Measurements from ENCODE around the gene PDIK1L.
A peak's percentile ranks its signal among the peaks of the same experiment; 100 is the strongest.

Gene PDIK1L

DNA sequence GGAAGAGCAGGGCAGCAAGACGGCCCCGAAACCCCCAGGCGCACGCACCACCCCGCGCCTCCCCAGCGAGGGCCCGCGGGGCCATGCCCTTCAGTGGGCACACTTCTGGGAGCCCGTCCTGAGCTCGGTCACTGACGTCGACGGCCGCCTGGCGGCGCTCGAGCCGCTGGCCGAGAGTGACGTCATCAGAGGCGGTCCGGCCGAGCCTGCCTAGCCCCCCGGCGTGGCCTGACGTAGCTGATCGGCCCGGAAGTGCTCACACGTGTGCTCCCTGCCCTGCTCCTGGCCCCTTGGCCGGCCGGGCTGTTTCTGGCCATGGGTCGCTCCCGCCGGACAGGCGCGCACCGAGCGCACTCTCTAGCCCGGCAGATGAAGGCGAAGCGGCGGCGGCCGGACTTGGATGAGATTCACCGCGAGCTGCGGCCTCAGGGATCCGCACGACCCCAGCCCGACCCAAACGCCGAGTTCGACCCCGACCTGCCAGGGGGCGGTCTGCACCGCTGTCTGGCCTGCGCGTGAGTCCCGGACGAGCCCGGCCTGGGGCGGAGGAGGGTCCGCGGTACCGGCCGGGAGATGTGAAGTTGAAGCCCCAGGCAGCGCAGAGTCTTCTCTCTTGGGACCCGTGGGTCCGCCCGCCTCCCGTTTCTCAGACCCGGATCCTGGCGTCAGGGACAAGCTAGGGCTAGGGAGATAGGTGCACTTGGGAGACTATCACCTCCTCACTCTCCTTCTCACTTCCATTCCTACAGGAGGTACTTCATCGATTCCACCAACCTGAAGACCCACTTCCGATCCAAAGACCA lies 58.2 kb downstream of the PDIK1L start, which contains the start of gene ZNF593:
Gene ZNF593, plus strand, starts transcription at position 240 of the 803 bp plus-strand sequence. Its CDS starts 76 bp downstream, at position 316.
- H3K4me1 Mint-ChIP-seq: peaks cover 23% of the 10 kb centered on the region
- H3K9me3 Mint-ChIP-seq: no peaks in the 10 kb centered on the region
- H3K27ac Mint-ChIP-seq: peak within 1 kb of the TSS; percentile 71 to 83 (median 73)
- peak within 1 kb of the TSS; percentile 87 to 91 (median 89) for H3K4me3 Mint-ChIP-seq
- peak; percentile 87 to 95 (median 91) for TF ChIP-seq CTCF (IDR thresholded peaks at IDR 0.05; ENCODE audit: unreplicated experiment in 3 of 3)
- H3K36me3 Mint-ChIP-seq (ENCODE audit: low read depth): no peaks in the 10 kb centered on the region
- H3K27me3 Mint-ChIP-seq (ENCODE audit: low read depth): peaks cover 2% of the 10 kb centered on the region

- H3K27me3 Mint-ChIP-seq (ENCODE audit: low read depth): no peaks in the 10 kb centered on the region
- no peaks in the 10 kb centered on the region for H3K9me3 Mint-ChIP-seq
- H3K4me1 Mint-ChIP-seq: peaks cover 17% of the 10 kb centered on the region
- TF ChIP-seq CTCF (IDR thresholded peaks at IDR 0.05; ENCODE audit: unreplicated experiment in 3 of 3): no peak
- H3K4me3 Mint-ChIP-seq: peak overlapping the region; percentile 87 to 91 (median 89)
- peak overlapping the region in 2 of 3 experiments; percentile 55 to 72 for H3K27ac Mint-ChIP-seq
- no peaks in the 10 kb centered on the region for H3K36me3 Mint-ChIP-seq (ENCODE audit: low read depth)
Observed at GRCh38 chr1:26170472-26170821, 58.8 kb downstream of the PDIK1L start.

- Mint-ChIP-seq H3K36me3 (ENCODE audit: low read depth) (no peaks in the 10 kb centered on the region), H3K27ac (no peak within 1 kb of the TSS), H3K27me3 (ENCODE audit: low read depth) (no peaks in the 10 kb centered on the region), H3K4me1 (peaks cover 13% of the 10 kb centered on the region), H3K9me3 (no peaks in the 10 kb centered on the region), H3K4me3 (peak within 1 kb of the TSS; percentile 87 to 91 (median 89))
- no peak for TF ChIP-seq CTCF (IDR thresholded peaks at IDR 0.05; ENCODE audit: unreplicated experiment in 3 of 3)
Observed at GRCh38 chr1:26171084-26172072, 59.8 kb downstream of the PDIK1L start, which contains the start of gene ZNF593OS. ZNF593OS (minus strand) TSS chr1:26171832; CDS start chr1:26171661, 171 bp downstream.

Measured in nephron (organoid).